Fibroblast of pulmonary artery (primary cell): Measurements from ENCODE around the gene UNC5A.

Source experiments
- DNase-seq: peaks from one replicate; pipeline ENCODE4 v3.0.0-alpha.2; 2010; ENCODE audit warnings: low read depth
- H3K4me3 ChIP-seq: replicated peaks from 2 replicates; pipeline ENCODE4 v1.5.1; 2011; ENCODE audit warnings: low read depth, mild to moderate bottlenecking, control low read depth, low read length, moderate library complexity
- TF ChIP-seq, protein P1 (sequence below): IDR thresholded peaks from 2 replicates; pipeline ENCODE4 v1.5.1; 2011; ENCODE audit warnings: mild to moderate bottlenecking, control low read depth, low read length, inconsistent platforms; ENCODE audit errors: missing control alignments

UNC5A gene

DNA sequence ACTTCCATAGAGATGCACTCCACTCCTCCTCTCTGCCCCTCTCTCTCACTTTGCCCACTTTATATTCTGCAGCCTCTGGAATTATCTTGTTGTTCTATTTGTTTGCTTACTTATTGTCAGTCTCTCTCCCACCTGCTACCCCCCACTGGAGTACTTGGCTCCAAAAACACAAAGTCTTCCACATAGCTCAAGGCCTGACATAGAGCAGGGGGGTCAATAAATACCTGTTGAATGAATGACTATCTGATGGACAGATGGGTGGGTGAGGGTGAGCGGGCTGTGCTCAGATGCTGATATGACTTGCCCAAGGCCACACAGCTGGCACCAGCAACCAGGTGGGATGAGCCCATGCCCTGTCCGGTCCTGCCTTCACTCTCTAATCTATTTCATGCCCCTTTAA, 13.4 kb upstream of the UNC5A start:
- DNase-seq: no peak
- TF ChIP-seq, protein P1, sequence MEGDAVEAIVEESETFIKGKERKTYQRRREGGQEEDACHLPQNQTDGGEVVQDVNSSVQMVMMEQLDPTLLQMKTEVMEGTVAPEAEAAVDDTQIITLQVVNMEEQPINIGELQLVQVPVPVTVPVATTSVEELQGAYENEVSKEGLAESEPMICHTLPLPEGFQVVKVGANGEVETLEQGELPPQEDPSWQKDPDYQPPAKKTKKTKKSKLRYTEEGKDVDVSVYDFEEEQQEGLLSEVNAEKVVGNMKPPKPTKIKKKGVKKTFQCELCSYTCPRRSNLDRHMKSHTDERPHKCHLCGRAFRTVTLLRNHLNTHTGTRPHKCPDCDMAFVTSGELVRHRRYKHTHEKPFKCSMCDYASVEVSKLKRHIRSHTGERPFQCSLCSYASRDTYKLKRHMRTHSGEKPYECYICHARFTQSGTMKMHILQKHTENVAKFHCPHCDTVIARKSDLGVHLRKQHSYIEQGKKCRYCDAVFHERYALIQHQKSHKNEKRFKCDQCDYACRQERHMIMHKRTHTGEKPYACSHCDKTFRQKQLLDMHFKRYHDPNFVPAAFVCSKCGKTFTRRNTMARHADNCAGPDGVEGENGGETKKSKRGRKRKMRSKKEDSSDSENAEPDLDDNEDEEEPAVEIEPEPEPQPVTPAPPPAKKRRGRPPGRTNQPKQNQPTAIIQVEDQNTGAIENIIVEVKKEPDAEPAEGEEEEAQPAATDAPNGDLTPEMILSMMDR: no peak
- H3K4me3 ChIP-seq: no peak overlapping the region

- H3K4me3 ChIP-seq: no peak overlapping the region
- TF ChIP-seq, protein P1: no peak
- no peak for DNase-seq
Measured at GRCh38 chr5:176797456-176798050, 12.8 kb upstream of the UNC5A start.

GRCh38 chr5:176798086-176798876, 12.1 kb upstream of the UNC5A start:
- no peak overlapping the region for H3K4me3 ChIP-seq
- TF ChIP-seq, protein P1: no peak
- DNase-seq: no peak

DNA sequence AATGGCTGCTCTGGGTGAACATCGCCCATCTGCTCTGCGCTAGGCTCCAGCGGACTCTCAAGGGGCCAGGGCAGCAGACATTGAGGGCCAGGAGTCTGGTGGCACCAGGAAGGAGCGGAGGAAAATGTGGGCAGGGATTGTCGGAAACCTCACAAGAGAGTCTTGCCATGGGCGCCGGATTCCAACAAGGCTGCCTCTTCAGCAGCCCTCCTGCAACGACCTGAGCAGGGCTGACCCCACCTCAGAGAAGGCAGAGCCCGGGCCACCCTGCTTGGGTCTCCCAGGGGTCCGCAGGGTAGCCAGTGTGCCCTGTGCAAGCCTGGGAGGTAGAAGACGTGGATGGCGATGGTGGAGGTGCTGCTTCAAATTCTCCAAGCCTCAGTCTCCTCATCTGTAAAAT, 11.4 kb upstream of the UNC5A start:
- no peak overlapping the region for H3K4me3 ChIP-seq
- no peak for DNase-seq
- TF ChIP-seq, protein P1: no peak

- H3K4me3 ChIP-seq: no peak overlapping the region
- no peak for DNase-seq
- TF ChIP-seq, protein P1: no peak
Measured at GRCh38 chr5:176799488-176799887, 10.9 kb upstream of the UNC5A start.

GRCh38 chr5:176800024-176800423, 10.3 kb upstream of the UNC5A start:
- TF ChIP-seq, protein P1: no peak
- no peak overlapping the region for H3K4me3 ChIP-seq
- DNase-seq: no peak
